ENCODE data around the gene PARVB.

DNA sequence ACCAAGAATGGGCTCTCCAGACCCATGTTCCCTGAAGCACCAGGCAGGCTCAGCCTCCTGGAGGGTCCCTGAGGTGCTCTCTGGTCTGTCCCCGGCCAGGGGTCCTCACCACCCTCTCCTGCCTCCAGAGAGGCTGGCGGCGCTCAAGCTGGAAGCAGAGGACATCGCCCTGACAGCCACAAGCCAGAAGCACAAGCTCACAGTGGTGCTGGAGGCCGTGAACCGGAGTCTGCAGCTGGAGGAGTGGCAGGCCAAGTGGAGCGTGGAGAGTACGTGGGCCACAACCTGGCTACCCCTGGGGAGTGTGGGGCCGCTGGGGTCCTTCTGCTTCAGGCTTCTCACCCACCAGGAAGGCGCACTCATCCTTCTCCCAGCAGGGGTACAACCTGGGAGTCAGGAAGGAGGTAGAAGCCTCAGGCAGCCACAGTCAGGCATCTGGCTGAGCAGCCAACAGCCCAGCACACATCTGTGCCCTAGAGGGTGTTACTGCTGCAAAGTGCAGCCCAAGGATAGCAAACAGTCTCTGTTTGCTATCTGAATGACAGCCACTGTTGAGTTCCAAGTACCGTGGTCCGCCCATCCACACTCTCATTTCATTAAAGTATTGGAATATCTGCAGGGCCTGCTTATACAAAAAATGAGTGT is 165.0 kb downstream of the PARVB start:
- TF ChIP-seq GTF2F1 (IDR thresholded peaks at IDR 0.05; ENCODE audit: borderline replicate concordance, low read depth, low read length) (no peak), POLR2A (IDR thresholded peaks at IDR 0.05; ENCODE audit: control extremely low read depth in 1 of 2, low read depth in 2 of 2, low read length in 2 of 2) (no peak), POLR2AphosphoS5 (IDR thresholded peaks at IDR 0.05; ENCODE audit: low read depth, low read length) (no peak)
- TF ChIP-seq, protein P1, sequence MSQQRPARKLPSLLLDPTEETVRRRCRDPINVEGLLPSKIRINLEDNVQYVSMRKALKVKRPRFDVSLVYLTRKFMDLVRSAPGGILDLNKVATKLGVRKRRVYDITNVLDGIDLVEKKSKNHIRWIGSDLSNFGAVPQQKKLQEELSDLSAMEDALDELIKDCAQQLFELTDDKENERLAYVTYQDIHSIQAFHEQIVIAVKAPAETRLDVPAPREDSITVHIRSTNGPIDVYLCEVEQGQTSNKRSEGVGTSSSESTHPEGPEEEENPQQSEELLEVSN (IDR thresholded peaks at IDR 0.05) = no peak
